ENCODE data around the gene CD96. TPM values are rescaled to one million over a fixed set of nuclear protein-coding genes. Genes with fewer than 3 reads are reported as not detected.

CD96 gene
- total RNA-seq, 4 donors from 2014 or later: 0.27 to 2.1 (median 0.72) TPM

- DNase-seq (ENCODE audit: low spot score in 2 of 2): no peak
- H3K4me3 ChIP-seq (ENCODE audit: low read depth, poor library complexity, severe bottlenecking): no peak overlapping the region
- TF ChIP-seq POLR2A (IDR thresholded peaks at IDR 0.05) (no peak), CTCF (IDR thresholded peaks at IDR 0.05) (no peak)
- intact Hi-C loops (cut with DNase I; ENCODE audit: low total_unique reads): no loop called here
- 85 to 97% methylated on average over 1 of the region's 1 CpG for WGBS, 2 donors
Observed at GRCh38 chr3:111603679-111604078, 61.7 kb downstream of the CD96 start.

- DNase-seq (ENCODE audit: low spot score in 2 of 2): no peak
Observed at GRCh38 chr3:111604119-111604518, 62.1 kb downstream of the CD96 start.

GRCh38 chr3:111605018-111605417 lies 63.0 kb downstream of the CD96 start:
- no peak for TF ChIP-seq CTCF (IDR thresholded peaks at IDR 0.05)
- no peak for TF ChIP-seq POLR2A (IDR thresholded peaks at IDR 0.05)
- no peak overlapping the region for H3K4me3 ChIP-seq (ENCODE audit: low read depth, poor library complexity, severe bottlenecking)
- no peak for DNase-seq (ENCODE audit: low spot score in 2 of 2)
- intact Hi-C loops (cut with DNase I; ENCODE audit: low total_unique reads): no loop called here

More at GRCh38 chr3:111604119-111604518, 62.1 kb downstream of the CD96 start:
- no peak overlapping the region for H3K4me3 ChIP-seq (ENCODE audit: low read depth, poor library complexity, severe bottlenecking)
- no peak for TF ChIP-seq POLR2A (IDR thresholded peaks at IDR 0.05)
- TF ChIP-seq CTCF (IDR thresholded peaks at IDR 0.05): no peak
- WGBS, 2 donors: 47% methylated on average over 2 of the region's 2 CpGs
- intact Hi-C loops (cut with DNase I; ENCODE audit: low total_unique reads): no loop called here

GRCh38 chr3:111605493-111605892 lies 63.5 kb downstream of the CD96 start:
- no peak for TF ChIP-seq POLR2A (IDR thresholded peaks at IDR 0.05)
- TF ChIP-seq CTCF (IDR thresholded peaks at IDR 0.05): no peak
- intact Hi-C loops (cut with DNase I; ENCODE audit: low total_unique reads): no loop called here
- no peak for DNase-seq (ENCODE audit: low spot score in 2 of 2)
- 85% methylated on average over 2 of the region's 2 CpGs for WGBS, 2 donors
- H3K4me3 ChIP-seq (ENCODE audit: low read depth, poor library complexity, severe bottlenecking): no peak overlapping the region

DNA sequence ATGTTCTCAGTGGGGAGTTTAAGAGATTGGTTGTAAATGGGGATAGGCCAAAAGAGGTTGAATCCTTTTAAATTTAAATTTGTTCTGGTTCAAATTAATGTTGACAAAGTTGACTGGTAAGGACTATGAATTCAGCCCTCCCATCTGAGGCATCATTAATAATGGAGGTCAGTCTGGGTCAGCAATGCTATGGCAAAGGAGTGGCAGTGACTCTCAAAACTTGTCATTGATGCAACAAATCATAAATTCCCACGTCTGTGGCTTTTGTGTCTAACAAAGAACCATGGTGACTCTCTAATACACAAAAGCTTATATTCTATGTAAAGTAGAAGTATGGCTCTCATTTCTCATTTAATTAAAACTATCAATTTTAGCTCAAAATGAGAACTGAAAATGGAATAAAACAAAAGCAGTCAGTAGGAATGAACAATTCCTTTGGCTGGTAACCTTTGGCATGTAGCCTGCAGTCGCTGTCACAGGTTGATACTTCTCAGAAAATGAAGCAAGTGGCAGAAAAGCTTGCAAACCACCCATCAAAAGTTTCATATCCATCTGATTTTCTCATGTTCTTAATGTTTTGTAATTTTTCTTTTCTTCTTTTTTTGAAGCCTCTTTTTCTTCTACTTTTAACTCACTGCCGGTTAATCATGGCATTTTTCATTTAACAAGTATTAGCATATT lies 65.4 kb downstream of the CD96 start:
- intact Hi-C loops (cut with DNase I; ENCODE audit: low total_unique reads): no loop called here
- TF ChIP-seq POLR2A (IDR thresholded peaks at IDR 0.05) (no peak), CTCF (IDR thresholded peaks at IDR 0.05) (no peak)
- H3K4me3 ChIP-seq (ENCODE audit: low read depth, poor library complexity, severe bottlenecking): no peak overlapping the region
- no peak for DNase-seq (ENCODE audit: low spot score in 2 of 2)
- WGBS, 2 donors: 73 to 79% methylated on average over 3 of the region's 3 CpGs

DNA sequence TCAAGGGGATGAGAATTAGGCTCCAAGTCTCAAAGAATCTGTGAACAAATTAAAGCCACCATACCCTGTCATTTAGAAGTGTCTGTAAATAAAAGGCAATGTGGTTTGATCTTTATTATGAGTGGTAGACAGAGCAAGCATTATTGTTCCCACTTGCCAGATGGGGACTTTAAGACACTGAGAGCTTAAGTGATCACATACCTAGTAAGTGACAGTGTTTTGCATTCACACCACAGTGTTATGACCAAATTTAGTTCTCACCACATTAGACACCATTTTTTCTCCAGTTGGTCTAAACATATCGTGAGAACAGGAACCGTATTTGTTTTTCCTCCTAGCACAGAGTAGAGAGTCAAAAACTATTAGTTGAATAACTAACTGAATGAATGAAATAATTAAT lies 66.4 kb downstream of the CD96 start:
- 67 to 77% methylated on average over 2 of the region's 2 CpGs for WGBS, 2 donors
- intact Hi-C loops (cut with DNase I; ENCODE audit: low total_unique reads): no loop called here
- no peak overlapping the region for H3K4me3 ChIP-seq (ENCODE audit: low read depth, poor library complexity, severe bottlenecking)
- no peak for TF ChIP-seq CTCF (IDR thresholded peaks at IDR 0.05)
- TF ChIP-seq POLR2A (IDR thresholded peaks at IDR 0.05): no peak
- DNase-seq (ENCODE audit: low spot score in 2 of 2): no peak
